ENCODE measurements around the gene EPOP.
"Not testable (repeated sequence)": the region's sequence is repeated elsewhere in the genome, so short reads cannot be mapped to it uniquely, and the experiment has no call there.

The EPOP gene

DNA sequence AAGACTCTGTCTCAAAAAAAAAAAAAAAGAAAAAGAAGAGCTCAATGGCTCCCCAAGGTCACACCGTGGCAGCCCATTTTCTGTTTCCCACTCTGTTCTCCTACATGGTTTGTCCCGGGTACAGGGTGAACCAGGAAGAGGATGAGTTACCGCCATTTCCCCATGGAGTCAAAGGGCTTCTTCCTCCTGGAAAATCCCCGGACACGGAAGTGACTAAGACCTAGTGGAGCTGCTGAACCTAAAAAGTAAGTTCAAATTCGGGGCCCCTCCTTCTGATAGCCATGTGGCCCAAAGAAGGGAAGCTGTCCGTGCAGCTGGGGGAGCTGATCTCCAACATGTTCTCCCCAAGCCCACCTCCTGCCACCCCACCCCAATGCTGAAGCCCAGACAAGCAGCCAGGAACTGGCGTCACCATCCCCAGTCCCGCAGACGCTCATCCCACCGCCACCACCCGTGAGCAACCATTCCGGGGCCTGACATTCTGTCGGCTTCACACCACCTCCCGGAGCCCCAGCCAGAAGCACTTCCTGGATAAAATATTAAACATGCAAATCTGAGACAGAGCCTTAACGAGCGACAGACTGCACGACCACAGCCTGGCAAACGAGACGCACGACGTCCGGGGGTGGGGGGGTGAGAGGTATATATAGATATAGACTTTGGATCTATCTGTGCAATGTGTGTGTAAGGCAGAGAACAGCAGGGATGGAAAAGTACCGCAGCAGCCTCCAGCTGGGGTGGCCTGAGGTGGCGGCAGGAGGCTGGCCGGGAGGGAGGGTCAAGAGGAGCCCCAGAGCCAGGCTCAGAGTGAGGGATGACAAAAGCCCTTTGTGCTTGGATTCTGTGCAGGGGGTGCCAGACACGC is 17.6 kb downstream of the EPOP start:
- no peak for DNase-seq (ENCODE audit: low read depth)
- H3K4me3 ChIP-seq (ENCODE audit: low read length): no peak overlapping the region
- TF ChIP-seq, protein P1, sequence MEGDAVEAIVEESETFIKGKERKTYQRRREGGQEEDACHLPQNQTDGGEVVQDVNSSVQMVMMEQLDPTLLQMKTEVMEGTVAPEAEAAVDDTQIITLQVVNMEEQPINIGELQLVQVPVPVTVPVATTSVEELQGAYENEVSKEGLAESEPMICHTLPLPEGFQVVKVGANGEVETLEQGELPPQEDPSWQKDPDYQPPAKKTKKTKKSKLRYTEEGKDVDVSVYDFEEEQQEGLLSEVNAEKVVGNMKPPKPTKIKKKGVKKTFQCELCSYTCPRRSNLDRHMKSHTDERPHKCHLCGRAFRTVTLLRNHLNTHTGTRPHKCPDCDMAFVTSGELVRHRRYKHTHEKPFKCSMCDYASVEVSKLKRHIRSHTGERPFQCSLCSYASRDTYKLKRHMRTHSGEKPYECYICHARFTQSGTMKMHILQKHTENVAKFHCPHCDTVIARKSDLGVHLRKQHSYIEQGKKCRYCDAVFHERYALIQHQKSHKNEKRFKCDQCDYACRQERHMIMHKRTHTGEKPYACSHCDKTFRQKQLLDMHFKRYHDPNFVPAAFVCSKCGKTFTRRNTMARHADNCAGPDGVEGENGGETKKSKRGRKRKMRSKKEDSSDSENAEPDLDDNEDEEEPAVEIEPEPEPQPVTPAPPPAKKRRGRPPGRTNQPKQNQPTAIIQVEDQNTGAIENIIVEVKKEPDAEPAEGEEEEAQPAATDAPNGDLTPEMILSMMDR (IDR thresholded peaks at IDR 0.05; ENCODE audit: insufficient read depth, low read depth, low read length, missing control alignments): no peak

DNA sequence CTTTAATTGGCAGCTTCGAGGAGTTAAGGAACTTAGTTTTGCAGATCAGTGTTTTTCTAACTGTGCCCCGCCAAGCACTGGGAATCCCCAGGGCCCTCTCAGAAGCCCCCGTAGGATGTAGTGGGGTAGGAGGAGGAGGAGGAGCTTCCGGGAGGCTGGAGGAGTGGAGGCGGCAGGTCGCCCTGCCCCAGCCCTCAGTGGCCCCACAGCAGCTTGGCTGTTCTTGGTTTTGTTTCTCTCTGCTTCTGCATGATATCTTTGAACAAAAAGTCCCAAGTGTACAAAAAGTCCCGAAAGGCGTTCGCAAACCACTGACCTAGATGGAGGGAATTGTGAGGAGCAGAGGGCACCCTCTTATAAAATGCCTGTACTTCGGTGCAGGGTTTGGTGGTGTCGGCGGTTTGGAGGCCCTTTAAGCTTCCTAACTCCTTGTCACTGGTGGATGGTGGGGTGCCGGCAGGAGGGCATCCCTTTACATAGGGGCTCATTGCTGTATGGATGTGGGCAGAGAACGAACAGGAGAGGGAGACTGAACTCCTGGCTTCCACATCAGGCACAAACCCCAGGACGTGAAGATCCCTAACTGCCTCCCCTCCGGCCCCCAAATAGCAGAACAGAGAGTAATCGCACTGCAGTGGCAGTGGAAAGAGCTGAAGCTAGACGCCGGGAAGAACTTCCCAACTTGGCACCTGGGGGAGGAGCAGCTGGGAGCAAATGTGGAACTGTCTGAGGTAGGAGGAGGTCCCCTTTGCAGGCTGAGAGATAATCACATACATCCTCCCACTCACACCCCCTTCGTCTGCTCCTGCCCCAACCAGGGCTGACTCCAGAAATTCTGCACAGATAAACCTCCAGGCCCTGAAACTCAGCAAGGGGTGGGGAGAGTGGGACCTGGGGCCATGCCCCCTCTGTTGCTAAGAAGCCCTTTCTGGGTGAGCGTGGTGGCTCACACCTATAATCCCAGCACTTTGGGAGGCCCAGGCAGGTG is 20.1 kb downstream of the EPOP start:
- no peak for DNase-seq (ENCODE audit: low read depth)
- H3K4me3 ChIP-seq (ENCODE audit: low read length): no peak overlapping the region
- TF ChIP-seq, protein P1 (IDR thresholded peaks at IDR 0.05; ENCODE audit: insufficient read depth, low read depth, low read length, missing control alignments): no peak

DNA sequence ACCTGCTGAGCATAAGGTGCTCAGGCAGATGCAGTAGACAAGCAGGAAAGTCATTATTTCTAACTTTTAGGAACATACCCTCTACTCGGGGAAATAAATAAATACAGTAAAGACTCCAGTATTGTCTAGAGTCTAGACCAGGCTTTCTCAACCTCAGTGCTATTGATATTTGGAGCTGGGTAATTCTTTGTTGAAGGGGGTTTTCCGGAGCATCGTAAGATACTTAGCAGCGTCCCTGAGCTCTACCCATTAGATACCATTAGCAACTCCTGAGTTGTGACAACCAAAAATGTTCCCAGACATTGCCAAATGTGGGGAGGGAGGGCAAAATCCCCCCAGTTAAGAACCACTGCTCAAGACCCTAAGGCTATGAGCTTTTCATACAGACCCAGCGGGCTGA is 21.1 kb downstream of the EPOP start:
- H3K4me3 ChIP-seq (ENCODE audit: low read length): no peak overlapping the region
- no peak for DNase-seq (ENCODE audit: low read depth)
- TF ChIP-seq, protein P1 (IDR thresholded peaks at IDR 0.05; ENCODE audit: insufficient read depth, low read depth, low read length, missing control alignments): no peak

DNA sequence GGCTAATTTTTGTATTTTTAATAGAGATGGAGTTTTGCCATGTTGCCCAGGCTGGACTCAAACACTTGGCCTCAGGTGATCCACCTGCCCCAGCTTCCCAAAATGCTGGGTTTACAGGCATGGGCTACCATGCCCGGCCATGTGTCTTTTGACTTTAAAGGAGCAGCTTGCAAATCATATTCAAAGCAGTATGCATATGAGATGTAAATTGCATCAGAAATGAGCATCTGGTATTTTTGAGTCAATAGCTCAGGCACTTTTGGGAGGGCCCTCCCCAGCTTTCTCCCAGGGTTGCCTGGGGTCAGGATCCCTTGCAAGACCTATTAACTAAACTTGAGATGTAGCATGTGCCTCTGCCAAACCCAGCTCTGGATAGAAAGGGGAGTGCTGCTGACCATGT is 21.5 kb downstream of the EPOP start:
- TF ChIP-seq, protein P1 (IDR thresholded peaks at IDR 0.05; ENCODE audit: insufficient read depth, low read depth, low read length, missing control alignments): no peak
- no peak for DNase-seq (ENCODE audit: low read depth)
- no peak overlapping the region for H3K4me3 ChIP-seq (ENCODE audit: low read length)

DNA sequence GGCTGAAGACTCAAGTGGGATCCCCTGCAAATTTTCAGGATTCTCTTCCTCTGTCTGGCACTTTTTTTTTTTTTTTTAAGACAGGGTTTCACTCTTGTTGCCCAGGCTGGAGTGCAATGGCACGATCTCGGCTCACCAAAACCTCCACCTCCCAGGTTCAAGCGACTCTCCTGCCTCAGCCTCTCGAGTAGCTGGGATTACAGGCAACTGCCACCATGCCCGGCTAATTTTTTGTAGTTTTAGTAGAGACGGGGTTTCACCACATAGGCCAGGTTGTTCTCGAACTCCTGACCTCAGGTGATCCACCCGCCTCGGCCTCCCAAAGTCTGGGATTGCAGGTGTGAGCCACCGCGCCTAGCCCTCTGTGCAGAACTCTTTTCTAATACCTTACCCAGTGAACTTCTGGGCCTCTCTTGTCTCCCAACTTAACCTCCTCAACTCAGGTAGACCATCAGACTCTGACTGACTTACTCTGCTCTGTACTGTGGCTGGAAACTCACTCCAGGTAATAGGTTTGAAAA is 24.0 kb downstream of the EPOP start:
- not testable (repeated sequence) for H3K4me3 ChIP-seq (ENCODE audit: low read length)

DNA sequence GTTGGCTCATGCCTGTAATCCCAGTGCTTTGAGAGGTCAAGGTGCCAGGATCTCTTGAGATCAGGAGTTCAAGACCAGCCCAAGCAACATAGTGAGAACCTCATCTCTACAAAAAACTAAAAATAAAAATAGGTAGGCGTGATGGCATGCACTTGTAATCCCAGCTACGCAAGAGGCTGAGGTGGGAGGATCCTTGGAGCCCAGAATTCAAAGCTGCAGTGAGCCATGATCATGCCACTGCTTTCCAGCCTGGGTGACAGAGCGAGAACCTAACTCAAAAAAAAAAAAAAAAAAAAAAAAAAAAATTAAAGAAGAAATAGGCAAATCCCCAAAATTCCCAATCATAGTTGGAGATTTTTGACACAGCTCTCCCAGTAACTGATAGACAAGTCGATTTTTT is 36.8 kb downstream of the EPOP start:
- no peak overlapping the region for H3K4me3 ChIP-seq (ENCODE audit: low read length)
- DNase-seq (ENCODE audit: low read depth): no peak
- TF ChIP-seq, protein P1 (IDR thresholded peaks at IDR 0.05; ENCODE audit: insufficient read depth, low read depth, low read length, missing control alignments): no peak

More for the DNA sequence above, 24.0 kb downstream of the EPOP start:
- not testable (repeated sequence) for DNase-seq (ENCODE audit: low read depth)

DNA sequence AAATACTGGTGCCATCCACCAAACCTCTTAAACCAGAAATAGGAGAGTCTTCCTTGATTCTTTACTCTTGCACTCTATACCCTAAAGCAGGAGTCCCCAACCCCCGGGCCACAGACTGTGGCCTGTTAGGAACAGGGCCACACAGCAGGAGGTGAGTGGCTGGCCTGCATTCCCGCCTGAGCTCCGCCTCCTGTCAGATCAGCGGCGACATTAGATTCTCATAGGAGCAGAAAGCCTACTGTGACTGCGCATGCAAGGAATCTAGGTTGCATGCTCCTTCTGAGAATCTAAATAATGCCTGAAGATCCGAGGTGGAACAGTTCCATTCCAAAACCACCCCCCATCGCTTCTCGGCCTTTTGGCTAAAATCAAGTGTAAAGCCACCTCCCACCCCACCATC is 38.7 kb downstream of the EPOP start:
- no peak overlapping the region for H3K4me3 ChIP-seq (ENCODE audit: low read length)
- TF ChIP-seq, protein P1 (IDR thresholded peaks at IDR 0.05; ENCODE audit: insufficient read depth, low read depth, low read length, missing control alignments): no peak
- DNase-seq (ENCODE audit: low read depth): no peak
